H1 (cell line): Measurements from ENCODE around the gene GALNT2. TPM values are rescaled to one million over a fixed set of nuclear protein-coding genes. Genes with fewer than 3 reads are reported as not detected.

Source experiments
- CTCF ChIA-PET: fragments of 300-600 bp; sonication (Branson Sonifier 250); formaldehyde crosslinking; loops from one replicate; lab custom pipeline; 2021; ENCODE audit not compliant: partially characterized antibody; lab: Charles Lee
- POLR2A ChIA-PET: fragments of 300-600 bp; sonication (Branson Sonifier 250); formaldehyde crosslinking; loops from one replicate; lab custom pipeline; 2021; ENCODE audit warnings: inconsistent platforms; ENCODE audit not compliant: partially characterized antibody; lab: Charles Lee
- DNase-seq, 2 experiments: peaks; one replicate each; pipeline versions ENCODE4 v3.0.0 to v3.0.0-alpha.2; 2010 to 2022; ENCODE audit warnings: low spot score in 2 of 2, low read depth in 1 of 2, mixed read lengths in 1 of 2
- FAIRE-seq: peaks from 2 replicates; lab custom pipeline; 2011; peaks lifted over from hg19 to GRCh38; lab: Jason Lieb, UNC
- H2AFZ ChIP-seq: 2 replicates; pipeline ENCODE4 v1.8.1; 2012; ENCODE audit warnings: low read length, inconsistent platforms
- H2AK5ac ChIP-seq: 2 replicates; pipeline ENCODE4 v1.6.1; 2013; ENCODE audit warnings: low read depth, low read length
- H2BK120ac ChIP-seq: replicated peaks from 2 replicates; pipeline ENCODE3; 2013; ENCODE audit warnings: low read depth, low read length, inconsistent platforms
- H2BK12ac ChIP-seq: 2 replicates; pipeline ENCODE4 v1.6.1; 2013; ENCODE audit warnings: low read depth, low read length
- H2BK15ac ChIP-seq: 2 replicates; pipeline ENCODE4 v1.6.1; 2013; ENCODE audit warnings: low read length
- H2BK20ac ChIP-seq: 2 replicates; pipeline ENCODE4 v1.6.1; 2013; ENCODE audit warnings: low read length
- H2BK5ac ChIP-seq: 2 replicates; pipeline ENCODE4 v1.6.1; 2013; ENCODE audit warnings: low read depth, low read length
- H3K14ac ChIP-seq: 2 replicates; pipeline ENCODE4 v1.6.1; 2013; ENCODE audit warnings: inconsistent platforms; ENCODE audit not compliant: insufficient read length
- H3K18ac ChIP-seq: 2 replicates; pipeline ENCODE4 v1.6.1; 2013; ENCODE audit warnings: low read length; ENCODE audit errors: extremely low read depth
- H3K23ac ChIP-seq: 2 replicates; pipeline ENCODE4 v1.6.1; 2013; ENCODE audit warnings: inconsistent platforms; ENCODE audit not compliant: insufficient read length
- H3K23me2 ChIP-seq: 2 replicates; pipeline ENCODE4 v1.6.1; 2013; ENCODE audit warnings: low read depth, low read length
- H3K27ac ChIP-seq: 2 replicates; pipeline ENCODE4 v1.6.1; 2011; ENCODE audit warnings: low read depth, low read length, inconsistent platforms
- H3K27me3 ChIP-seq, 4 experiments: replicated peaks in 1 of 4; 1 replicate in 1 of 4; 2 replicates in 3 of 4; pipeline versions ENCODE4 v1.6.1 to v1.8.1; 2011 to 2013; ENCODE audit warnings: low read length in 3 of 4, mild to moderate bottlenecking in 3 of 4, inconsistent platforms in 2 of 4, mixed read lengths in 2 of 4, moderate library complexity in 1 of 4; ENCODE audit not compliant: control insufficient read depth in 3 of 4, insufficient read depth in 3 of 4; ENCODE audit errors: extremely low read depth in 1 of 4
- H3K36me3 ChIP-seq, 4 experiments: 2 replicates each; pipeline versions ENCODE4 v1.6.1 to v1.8.1; 2011 to 2013; ENCODE audit warnings: mild to moderate bottlenecking in 4 of 4, low read length in 3 of 4, moderate library complexity in 2 of 4, control low read depth in 1 of 4, inconsistent platforms in 1 of 4; ENCODE audit not compliant: insufficient read depth in 4 of 4, control insufficient read depth in 2 of 4
- H3K4ac ChIP-seq: replicated peaks from 2 replicates; pipeline ENCODE3; 2013; ENCODE audit warnings: low read length, low read depth, mixed read lengths, inconsistent platforms; ENCODE audit not compliant: insufficient read length
- H3K4me1 ChIP-seq, 4 experiments: replicated peaks in 1 of 4; 1 replicate in 1 of 4; 2 replicates in 3 of 4; pipeline versions ENCODE4 v1.6.1 to v1.8.1; 2011 to 2013; ENCODE audit warnings: low read length in 3 of 4, inconsistent platforms in 2 of 4, mixed read lengths in 1 of 4; ENCODE audit not compliant: insufficient read depth in 4 of 4, control insufficient read depth in 3 of 4
- H3K4me2 ChIP-seq, 2 experiments: 2 replicates each; pipeline versions ENCODE4 v1.6.1 to v1.8.1; 2011 to 2013; ENCODE audit warnings: low read depth in 2 of 2, low read length in 2 of 2, control low read depth in 1 of 2, inconsistent platforms in 1 of 2, mild to moderate bottlenecking in 1 of 2; ENCODE audit not compliant: insufficient read depth in 1 of 2
- H3K4me3 ChIP-seq, 4 experiments: fragments of 200-600, 300-600 bp in 1 of 4; sonication (generic), shearing (Covaris generic), sonication (Bioruptor Twin) in 1 of 4; 2 replicates each; pipeline versions ENCODE4 v1.5.1 to v1.8.1; 2011 to 2016; ENCODE audit warnings: low read length in 4 of 4, low read depth in 3 of 4, control low read depth in 2 of 4, inconsistent platforms in 2 of 4, mild to moderate bottlenecking in 2 of 4, mixed read lengths in 1 of 4, moderate library complexity in 1 of 4; ENCODE audit not compliant: insufficient read depth in 2 of 4; ENCODE audit errors: extremely low read depth in 1 of 4
- H3K56ac ChIP-seq: replicated peaks from 2 replicates; pipeline ENCODE3; 2013; ENCODE audit warnings: low read depth, mild to moderate bottlenecking, mixed read lengths, low read length, inconsistent platforms; ENCODE audit not compliant: insufficient read length
- H3K79me1 ChIP-seq: 2 replicates; pipeline ENCODE4 v1.6.1; 2013; ENCODE audit warnings: low read depth, low read length, control low read depth
- H3K79me2 ChIP-seq, 2 experiments: 2 replicates each; pipeline versions ENCODE4 v1.6.1 to v1.8.1; 2012 to 2013; ENCODE audit warnings: low read length in 2 of 2, mild to moderate bottlenecking in 2 of 2, inconsistent platforms in 1 of 2; ENCODE audit not compliant: insufficient read depth in 2 of 2, control insufficient read depth in 1 of 2
- H3K9ac ChIP-seq, 4 experiments: replicated peaks in 1 of 4; 1 replicate in 1 of 4; 2 replicates in 3 of 4; pipeline versions ENCODE4 v1.6.1 to v1.8.1; 2011 to 2013; ENCODE audit warnings: low read depth in 3 of 4, low read length in 3 of 4, control low read depth in 2 of 4, mild to moderate bottlenecking in 2 of 4, moderate library complexity in 2 of 4, inconsistent platforms in 1 of 4; ENCODE audit errors: extremely low read depth in 1 of 4
- H3K9me3 ChIP-seq, 2 experiments: 2 replicates each; pipeline versions ENCODE4 v1.6.1 to v1.8.1; 2012 to 2013; ENCODE audit warnings: mild to moderate bottlenecking in 2 of 2, moderate library complexity in 2 of 2, control low read depth in 1 of 2, inconsistent platforms in 1 of 2, low read depth in 1 of 2, low read length in 1 of 2, mixed read lengths in 1 of 2; ENCODE audit not compliant: insufficient read depth in 2 of 2
- H4K20me1 ChIP-seq, 2 experiments: replicated peaks in 1 of 2; 2 replicates each; pipeline versions ENCODE3 to v1.8.1; 2011 to 2013; ENCODE audit warnings: inconsistent platforms in 2 of 2, low read length in 2 of 2, mild to moderate bottlenecking in 1 of 2; ENCODE audit not compliant: insufficient read depth in 2 of 2, control insufficient read depth in 1 of 2
- H4K5ac ChIP-seq: 2 replicates; pipeline ENCODE4 v1.6.1; 2013; ENCODE audit warnings: low read length, low read depth, mixed read lengths, inconsistent platforms; ENCODE audit not compliant: insufficient read length
- H4K8ac ChIP-seq: 2 replicates; pipeline ENCODE4 v1.8.0; 2013; ENCODE audit warnings: mild to moderate bottlenecking, moderate library complexity, low read length, inconsistent platforms; ENCODE audit not compliant: insufficient read depth; ENCODE audit errors: extremely low read depth
- H4K91ac ChIP-seq: replicated peaks from 2 replicates; pipeline ENCODE3; 2013; ENCODE audit warnings: low read length, mixed read lengths, inconsistent platforms; ENCODE audit not compliant: insufficient read length
- BRCA1 ChIP-seq: IDR thresholded peaks from 2 replicates; pipeline ENCODE4 v1.6.1; 2012; ENCODE audit warnings: low read depth, low read length, improper control_type of control experiment
- CEBPB ChIP-seq: IDR thresholded peaks from 2 replicates; pipeline ENCODE4 v1.6.1; 2012; ENCODE audit warnings: low read depth, low read length
- CTBP2 ChIP-seq: IDR thresholded peaks from 2 replicates; pipeline ENCODE4 v1.7.0; 2011; ENCODE audit warnings: borderline replicate concordance, mild to moderate bottlenecking, moderate library complexity, mixed read lengths, low read length; ENCODE audit not compliant: insufficient read depth, insufficient read length
- FOSL1 ChIP-seq: IDR thresholded peaks from 2 replicates; pipeline ENCODE4 v1.6.1; 2011; ENCODE audit warnings: mild to moderate bottlenecking, low read depth, low read length, moderate library complexity; ENCODE audit not compliant: insufficient read depth
- GABPA ChIP-seq: IDR thresholded peaks from 2 replicates; pipeline ENCODE4 v1.6.1; 2011; ENCODE audit warnings: mild to moderate bottlenecking, low read length, moderate library complexity, borderline replicate concordance; ENCODE audit not compliant: insufficient read depth
- KDM1A ChIP-seq: fragments of 200-600, 300-600 bp; sonication (generic); IDR thresholded peaks from 2 replicates; pipeline ENCODE4 v1.7.1; 2016; ENCODE audit warnings: mild to moderate bottlenecking, low read length, borderline replicate concordance
- MAFK ChIP-seq: IDR thresholded peaks from 2 replicates; pipeline ENCODE4 v1.6.1; 2012; ENCODE audit warnings: low read depth, mild to moderate bottlenecking, improper control_type of control experiment, low read length
- POLR2A ChIP-seq, 2 experiments: IDR thresholded peaks; 1 replicate in 1 of 2; 2 replicates in 1 of 2; pipeline ENCODE4 v1.6.1; 2011; ENCODE audit warnings: low read depth in 2 of 2, low read length in 2 of 2, mild to moderate bottlenecking in 2 of 2; ENCODE audit errors: control extremely low read depth in 1 of 2
- SIN3A ChIP-seq, 2 experiments: IDR thresholded peaks in 1 of 2; conservative IDR thresholded peaks in 1 of 2; 2 replicates each; pipeline ENCODE4 v1.6.1; 2011 to 2012; ENCODE audit warnings: low read length in 2 of 2, improper control_type of control experiment in 1 of 2, low read depth in 1 of 2, mild to moderate bottlenecking in 1 of 2
- SIX5 ChIP-seq: IDR thresholded peaks from 2 replicates; pipeline ENCODE4 v1.6.1; 2011; ENCODE audit warnings: mild to moderate bottlenecking, low read depth, low read length
- SP4 ChIP-seq: IDR thresholded peaks from 2 replicates; pipeline ENCODE4 v1.6.1; 2012; ENCODE audit warnings: low read length, inconsistent platforms
- WGBS, 2 experiments: shearing (Covaris generic) in 1 of 2; methylation state at CpG; one replicate each; pipeline versions ENCODE4 v1.1.6 to v1.1.7; 2013 to 2015; ENCODE audit warnings: low lambda C conversion rate in 2 of 2, mixed read lengths in 2 of 2, inconsistent platforms in 1 of 2, low coverage in 1 of 2, missing lambda C conversion rate in 1 of 2; ENCODE audit not compliant: insufficient replicate concordance in 2 of 2, insufficient coverage in 1 of 2, insufficient read length in 1 of 2; ENCODE audit errors: extremely low coverage in 1 of 2, missing lambda C conversion rate in 1 of 2; 5-methylcytosine and 5-hydroxymethylcytosine counted together
- polyA plus RNA-seq, 7 experiments: library from polyadenylated mRNA; depleted of rRNA in 3 of 7; stranded (reverse) in 5 of 7; unstranded in 2 of 7; fragments of >200 nt in 5 of 7; fragments of 200-250 nt in 2 of 7; gene quantifications; 1 replicate in 5 of 7; 2 replicates in 1 of 7; 4 replicates in 1 of 7; pipeline versions ENCODE4 v1.2.1 to v1.2.3, GENCODE V29; 2011 to 2013; ENCODE audit warnings: missing spikeins in 2 of 7, mixed read lengths in 2 of 7
- total RNA-seq: library from RNA; stranded (reverse); fragmentation: NEBNext Ultra II Directional; extraction: Animal tissue kit (Norgen Biotek cat#: 25700); gene quantifications from 2 replicates; pipeline ENCODE4 v1.2.1, GENCODE V29; 2021

Gene GALNT2
- total and polyA plus RNA-seq, 2 of the 8 experiments (the other 6 are each of a cell fraction or from before 2014, with no cell fraction given): 34.5 to 75.3 TPM

GRCh38 chr1:230300322-230301301, 233.6 kb downstream of the GALNT2 start:
- Histone ChIP-seq H3K79me1 (no peaks in the 10 kb centered on the region), H3K9ac (no peak overlapping the region), H2BK5ac (0 out of 2 replicates have a peak overlapping the region, but pooled peaks have one; percentile 18), H2BK12ac (no peak overlapping the region), H3K14ac (no peak overlapping the region), H3K23ac (no peak overlapping the region), H3K56ac (no peak overlapping the region), H2BK15ac (no peak overlapping the region), H4K8ac (no peak overlapping the region; the same call in 1 of the 2 replicates), H2BK20ac (no peak overlapping the region), H4K5ac (no peak overlapping the region), H3K4me2 (no peak overlapping the region), H3K27ac (no peak overlapping the region), H2AFZ (no peak overlapping the region), H4K20me1 (no peaks in the 10 kb centered on the region), H2BK120ac (no peak overlapping the region), H3K79me2 (no peaks in the 10 kb centered on the region), H3K23me2 (no peaks in the 10 kb centered on the region), H3K4me3 (no peak overlapping the region), H3K9me3 (no peaks in the 10 kb centered on the region), H3K4ac (no peak overlapping the region), H3K36me3 (no peaks in the 10 kb centered on the region), H3K27me3 (no peaks in the 10 kb centered on the region), H2AK5ac (no peak overlapping the region), H3K4me1 (no peaks in the 10 kb centered on the region), H3K18ac (no peak overlapping the region), H4K91ac (no peak overlapping the region)
- DNase-seq (no peak), FAIRE-seq (no peak)
- 87% methylated on average over 26 of the region's 26 CpGs; no CpG with 5 or more reads in 1 of the 2 experiments for WGBS, 2 experiments
- ChIA-PET POLR2A (no interaction called here), CTCF (interaction anchor here (1.3 kb wide), 1 partner anchor 8 kb away, joined by 4 read pairs; no protein-coding TSS in a partner anchor)
- TF ChIP-seq CEBPB: no peak
- TF ChIP-seq KDM1A: no peak
- no peak for TF ChIP-seq BRCA1
- no peak for TF ChIP-seq MAFK
- TF ChIP-seq GABPA: no peak
- TF ChIP-seq FOSL1: no peak
- no peak for TF ChIP-seq SP4
- TF ChIP-seq POLR2A (IDR thresholded peaks at IDR 0.05; ENCODE audit: control extremely low read depth in 1 of 2, low read depth in 2 of 2, low read length in 2 of 2): no peak
- no peak for TF ChIP-seq CTBP2
- TF ChIP-seq SIN3A (conservative IDR thresholded peaks at IDR 0.05 in 1 of 2, IDR thresholded peaks at IDR 0.05 in 1 of 2; ENCODE audit: low read depth in 1 of 2, low read length in 2 of 2): no peak
- no peak for TF ChIP-seq SIX5
